GM23338 (cell line): Measurements from ENCODE around the gene SEMA4D. TPM values are rescaled to one million over a fixed set of nuclear protein-coding genes. Genes with fewer than 3 reads are reported as not detected.

Source experiments
- ATAC-seq: fragments of 200-7000 bp; cut with Tn5 transposase; 3 replicates; pipeline ENCODE4 v1.9.1; 2020
- DNase-seq: peaks from one replicate; pipeline ENCODE4 v3.0.0-alpha.2; 2015; ENCODE audit warnings: low spot score
- H2AFZ ChIP-seq: fragments of 200-600 bp; sonication (generic); 2 replicates; pipeline ENCODE4 v1.8.0; 2016; ENCODE audit warnings: antibody characterized with exemption, mild to moderate bottlenecking, moderate library complexity
- H3F3A ChIP-seq: fragments of 200-600 bp; sonication (generic); replicated peaks from 2 replicates; pipeline ENCODE4 v1.8.0; 2017; ENCODE audit warnings: antibody characterized with exemption, mixed run types, low read depth
- H3K27ac ChIP-seq: fragments of 200-600 bp; sonication (generic); 2 replicates; pipeline ENCODE4 v1.6.1; 2016; ENCODE audit warnings: low read depth
- H3K27me3 ChIP-seq: fragments of 200-600 bp; sonication (generic); 2 replicates; pipeline ENCODE4 v1.8.0; 2016; ENCODE audit warnings: mild to moderate bottlenecking, mixed run types, moderate library complexity; ENCODE audit not compliant: insufficient read depth
- H3K36me3 ChIP-seq: fragments of 200-600 bp; sonication (generic); 2 replicates; pipeline ENCODE4 v1.8.0; 2016; ENCODE audit warnings: mild to moderate bottlenecking; ENCODE audit not compliant: insufficient read depth
- H3K4me1 ChIP-seq: fragments of 200-600 bp; sonication (generic); 2 replicates; pipeline ENCODE4 v1.8.0; 2016; ENCODE audit warnings: mild to moderate bottlenecking, moderate library complexity; ENCODE audit not compliant: insufficient read depth
- H3K4me2 ChIP-seq: fragments of 200-600 bp; sonication (generic); 2 replicates; pipeline ENCODE4 v1.7.1; 2017; ENCODE audit warnings: mixed run types
- H3K4me3 ChIP-seq: fragments of 200-600 bp; sonication (generic); 2 replicates; pipeline ENCODE4 v1.6.1; 2016; ENCODE audit warnings: mixed run types
- H3K79me2 ChIP-seq: fragments of 200-600 bp; sonication (generic); replicated peaks from 2 replicates; pipeline ENCODE4 v1.8.0; 2017; ENCODE audit warnings: mild to moderate bottlenecking; ENCODE audit not compliant: insufficient read depth
- H3K9me2 ChIP-seq: fragments of 200-600 bp; sonication (generic); 2 replicates; pipeline ENCODE4 v1.8.0; 2017; ENCODE audit not compliant: insufficient read depth
- H4K20me1 ChIP-seq: fragments of 200-600 bp; sonication (generic); replicated peaks from 2 replicates; pipeline ENCODE4 v1.8.0; 2017; ENCODE audit warnings: mild to moderate bottlenecking; ENCODE audit not compliant: insufficient read depth
- H3K27ac Mint-ChIP-seq: 2 replicates; pipeline ENCODE4 v1.8.0; 2020; ENCODE audit warnings: inconsistent platforms, mild to moderate bottlenecking, moderate library complexity, mixed read lengths
- H3K27me3 Mint-ChIP-seq: 3 replicates; pipeline ENCODE4 v1.8.0; 2022; ENCODE audit warnings: low read depth, mild to moderate bottlenecking, moderate library complexity, mixed read lengths, inconsistent platforms; ENCODE audit not compliant: insufficient read depth, poor library complexity
- H3K36me3 Mint-ChIP-seq: 3 replicates; pipeline ENCODE4 v1.8.0; 2021; ENCODE audit warnings: low read depth, mild to moderate bottlenecking, inconsistent platforms, moderate library complexity, mixed read lengths
- H3K4me1 Mint-ChIP-seq: 3 replicates; pipeline ENCODE4 v1.8.0; 2020; ENCODE audit warnings: mild to moderate bottlenecking, inconsistent platforms, mixed read lengths
- H3K4me3 Mint-ChIP-seq: 3 replicates; pipeline ENCODE4 v1.8.0; 2021; ENCODE audit warnings: moderate library complexity, mild to moderate bottlenecking, inconsistent platforms, mixed read lengths
- H3K9me3 Mint-ChIP-seq: 3 replicates; pipeline ENCODE4 v1.8.0; 2020; ENCODE audit warnings: moderate library complexity, mild to moderate bottlenecking, inconsistent platforms, mixed read lengths
- CREB1 ChIP-seq: fragments of 250-450 bp; sonication (Bioruptor Pico); IDR thresholded peaks from 2 replicates; pipeline ENCODE4 v1.5.0; 2020; ENCODE audit warnings: low read depth, mild to moderate bottlenecking, moderate library complexity
- JUNB ChIP-seq: IDR thresholded peaks from one replicate; pipeline ENCODE4 v1.6.1; 2016; ENCODE audit warnings: antibody characterized with exemption; ENCODE audit not compliant: unreplicated experiment
- NANOG ChIP-seq: IDR thresholded peaks from 2 replicates; pipeline ENCODE4 v1.6.1; 2016; ENCODE audit warnings: antibody characterized with exemption, borderline replicate concordance
- POLR2AphosphoS5 ChIP-seq: IDR thresholded peaks from 2 replicates; pipeline ENCODE4 v1.6.1; 2016; ENCODE audit warnings: antibody characterized with exemption, low read depth
- STAT1 ChIP-seq: IDR thresholded peaks from one replicate; pipeline ENCODE4 v1.6.1; 2016; ENCODE audit warnings: antibody characterized with exemption; ENCODE audit not compliant: unreplicated experiment
- ZNF114 ChIP-seq: fragments of 250-450 bp; sonication (Bioruptor Pico); IDR thresholded peaks from 2 replicates; pipeline ENCODE4 v1.5.0; 2020; ENCODE audit warnings: mild to moderate bottlenecking, moderate library complexity
- ZNF331 ChIP-seq: fragments of 250-450 bp; sonication (Bioruptor Pico); IDR thresholded peaks from 2 replicates; pipeline ENCODE4 v1.5.0; 2020; ENCODE audit warnings: low read depth, mild to moderate bottlenecking, moderate library complexity
- polyA plus RNA-seq: library from polyadenylated mRNA; unstranded; fragments of >200 nt; fragmentation: Nextera tagmentation; extraction: Ambion mirVana; gene quantifications from 2 replicates; pipeline ENCODE4 v1.2.1, GENCODE V29; 2016
- total RNA-seq: library from RNA; depleted of rRNA; stranded (reverse); fragments of >200 nt; shearing (Covaris generic); gene quantifications from 2 replicates; pipeline ENCODE4 v1.2.3, GENCODE V29; 2014
- TF ChIP-seq, protein P1 (sequence below), 2 experiments: fragments of 200-600 bp in 1 of 2; sonication (generic) in 1 of 2; conservative IDR thresholded peaks; 2 replicates each; pipeline versions ENCODE4 v1.5.1 to v1.6.1; 2016 to 2017; ENCODE audit warnings: antibody characterized with exemption in 2 of 2, low read depth in 2 of 2, mild to moderate bottlenecking in 2 of 2, moderate library complexity in 1 of 2
- TF ChIP-seq, protein P2 (sequence below): fragments of 250-450 bp; sonication (Bioruptor Pico); IDR thresholded peaks from 2 replicates; pipeline ENCODE4 v1.5.0; 2020; ENCODE audit warnings: mild to moderate bottlenecking, moderate library complexity

SEMA4D gene
- total and polyA plus RNA-seq, 2 experiments from 2014 or later: 19.3 to 63.0 TPM

DNA sequence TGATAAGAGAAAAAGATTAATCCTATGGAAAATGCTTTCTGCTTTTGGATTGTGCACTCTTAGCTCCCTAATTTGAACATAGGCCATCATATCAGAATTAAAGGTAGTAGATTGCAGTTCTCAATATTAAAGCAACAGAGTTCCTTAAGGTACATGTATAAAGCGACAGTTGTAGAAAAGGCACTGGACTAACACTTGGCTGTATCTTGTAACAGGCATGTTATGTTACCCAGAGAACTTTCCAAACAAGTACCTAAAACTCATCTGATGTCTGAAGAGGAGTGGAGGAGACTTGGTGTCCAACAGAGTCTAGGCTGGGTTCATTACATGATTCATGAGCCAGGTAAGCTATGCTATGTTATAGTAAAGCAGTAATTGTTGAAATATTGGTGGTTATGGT, 183.0 kb downstream of the SEMA4D start:
- TF ChIP-seq STAT1 (no peak), ZNF114 (CRISPR knock-in tag) (no peak)
- Mint-ChIP-seq H3K4me3 (peak overlapping the region; percentile 94), H3K27ac (no peak overlapping the region)

DNA sequence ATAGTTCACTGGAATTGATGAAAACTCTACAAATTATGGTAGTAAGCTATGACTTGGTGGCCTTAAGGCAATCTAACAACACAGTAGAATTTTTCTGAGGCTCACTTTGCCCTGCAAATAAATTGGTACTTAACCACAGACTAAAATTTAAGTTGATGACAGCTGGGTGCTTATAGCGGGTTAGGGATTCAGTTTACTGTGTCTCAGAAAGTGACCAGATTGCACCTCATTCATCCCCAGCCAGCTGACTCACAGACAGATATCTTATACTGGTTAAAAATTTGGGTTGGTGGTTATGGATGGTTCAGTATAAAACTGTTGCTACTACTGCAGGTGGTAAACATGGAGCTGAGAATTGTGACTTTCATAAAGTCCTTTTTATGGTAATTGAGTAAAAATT, 184.1 kb downstream of the SEMA4D start:
- H3K36me3 Mint-ChIP-seq: peaks cover 62% of the 10 kb centered on the region
- Histone ChIP-seq H3K27me3 (no peaks in the 10 kb centered on the region), H3K79me2 (peaks cover 71% of the 10 kb centered on the region), H3K4me3 (peak overlapping the region; percentile 95), H3K36me3 (peaks cover 33% of the 10 kb centered on the region), H3K4me2 (peak overlapping the region; percentile 87), H4K20me1 (peaks cover 29% of the 10 kb centered on the region), H2AFZ (no peak overlapping the region), H3K27ac (peak overlapping the region; percentile 57; the same call in 1 of the 2 replicates), H3F3A (peaks cover 30% of the 10 kb centered on the region), H3K4me1 (peaks cover 23% of the 10 kb centered on the region), H3K9me2 (no peaks in the 10 kb centered on the region)
- ATAC-seq (no peak), DNase-seq (no peak)
- H3K27ac Mint-ChIP-seq: peak overlapping the region; percentile 80
- TF ChIP-seq, protein P1, sequence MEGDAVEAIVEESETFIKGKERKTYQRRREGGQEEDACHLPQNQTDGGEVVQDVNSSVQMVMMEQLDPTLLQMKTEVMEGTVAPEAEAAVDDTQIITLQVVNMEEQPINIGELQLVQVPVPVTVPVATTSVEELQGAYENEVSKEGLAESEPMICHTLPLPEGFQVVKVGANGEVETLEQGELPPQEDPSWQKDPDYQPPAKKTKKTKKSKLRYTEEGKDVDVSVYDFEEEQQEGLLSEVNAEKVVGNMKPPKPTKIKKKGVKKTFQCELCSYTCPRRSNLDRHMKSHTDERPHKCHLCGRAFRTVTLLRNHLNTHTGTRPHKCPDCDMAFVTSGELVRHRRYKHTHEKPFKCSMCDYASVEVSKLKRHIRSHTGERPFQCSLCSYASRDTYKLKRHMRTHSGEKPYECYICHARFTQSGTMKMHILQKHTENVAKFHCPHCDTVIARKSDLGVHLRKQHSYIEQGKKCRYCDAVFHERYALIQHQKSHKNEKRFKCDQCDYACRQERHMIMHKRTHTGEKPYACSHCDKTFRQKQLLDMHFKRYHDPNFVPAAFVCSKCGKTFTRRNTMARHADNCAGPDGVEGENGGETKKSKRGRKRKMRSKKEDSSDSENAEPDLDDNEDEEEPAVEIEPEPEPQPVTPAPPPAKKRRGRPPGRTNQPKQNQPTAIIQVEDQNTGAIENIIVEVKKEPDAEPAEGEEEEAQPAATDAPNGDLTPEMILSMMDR (conservative IDR thresholded peaks at IDR 0.05; ENCODE audit: low read depth in 2 of 2): no peak
- TF ChIP-seq ZNF331 (CRISPR knock-in tag) (no peak), NANOG (no peak), JUNB (no peak), CREB1 (CRISPR knock-in tag) (no peak), ZNF114 (CRISPR knock-in tag) (no peak), STAT1 (no peak), POLR2AphosphoS5 (no peak)
- TF ChIP-seq, protein P2, sequence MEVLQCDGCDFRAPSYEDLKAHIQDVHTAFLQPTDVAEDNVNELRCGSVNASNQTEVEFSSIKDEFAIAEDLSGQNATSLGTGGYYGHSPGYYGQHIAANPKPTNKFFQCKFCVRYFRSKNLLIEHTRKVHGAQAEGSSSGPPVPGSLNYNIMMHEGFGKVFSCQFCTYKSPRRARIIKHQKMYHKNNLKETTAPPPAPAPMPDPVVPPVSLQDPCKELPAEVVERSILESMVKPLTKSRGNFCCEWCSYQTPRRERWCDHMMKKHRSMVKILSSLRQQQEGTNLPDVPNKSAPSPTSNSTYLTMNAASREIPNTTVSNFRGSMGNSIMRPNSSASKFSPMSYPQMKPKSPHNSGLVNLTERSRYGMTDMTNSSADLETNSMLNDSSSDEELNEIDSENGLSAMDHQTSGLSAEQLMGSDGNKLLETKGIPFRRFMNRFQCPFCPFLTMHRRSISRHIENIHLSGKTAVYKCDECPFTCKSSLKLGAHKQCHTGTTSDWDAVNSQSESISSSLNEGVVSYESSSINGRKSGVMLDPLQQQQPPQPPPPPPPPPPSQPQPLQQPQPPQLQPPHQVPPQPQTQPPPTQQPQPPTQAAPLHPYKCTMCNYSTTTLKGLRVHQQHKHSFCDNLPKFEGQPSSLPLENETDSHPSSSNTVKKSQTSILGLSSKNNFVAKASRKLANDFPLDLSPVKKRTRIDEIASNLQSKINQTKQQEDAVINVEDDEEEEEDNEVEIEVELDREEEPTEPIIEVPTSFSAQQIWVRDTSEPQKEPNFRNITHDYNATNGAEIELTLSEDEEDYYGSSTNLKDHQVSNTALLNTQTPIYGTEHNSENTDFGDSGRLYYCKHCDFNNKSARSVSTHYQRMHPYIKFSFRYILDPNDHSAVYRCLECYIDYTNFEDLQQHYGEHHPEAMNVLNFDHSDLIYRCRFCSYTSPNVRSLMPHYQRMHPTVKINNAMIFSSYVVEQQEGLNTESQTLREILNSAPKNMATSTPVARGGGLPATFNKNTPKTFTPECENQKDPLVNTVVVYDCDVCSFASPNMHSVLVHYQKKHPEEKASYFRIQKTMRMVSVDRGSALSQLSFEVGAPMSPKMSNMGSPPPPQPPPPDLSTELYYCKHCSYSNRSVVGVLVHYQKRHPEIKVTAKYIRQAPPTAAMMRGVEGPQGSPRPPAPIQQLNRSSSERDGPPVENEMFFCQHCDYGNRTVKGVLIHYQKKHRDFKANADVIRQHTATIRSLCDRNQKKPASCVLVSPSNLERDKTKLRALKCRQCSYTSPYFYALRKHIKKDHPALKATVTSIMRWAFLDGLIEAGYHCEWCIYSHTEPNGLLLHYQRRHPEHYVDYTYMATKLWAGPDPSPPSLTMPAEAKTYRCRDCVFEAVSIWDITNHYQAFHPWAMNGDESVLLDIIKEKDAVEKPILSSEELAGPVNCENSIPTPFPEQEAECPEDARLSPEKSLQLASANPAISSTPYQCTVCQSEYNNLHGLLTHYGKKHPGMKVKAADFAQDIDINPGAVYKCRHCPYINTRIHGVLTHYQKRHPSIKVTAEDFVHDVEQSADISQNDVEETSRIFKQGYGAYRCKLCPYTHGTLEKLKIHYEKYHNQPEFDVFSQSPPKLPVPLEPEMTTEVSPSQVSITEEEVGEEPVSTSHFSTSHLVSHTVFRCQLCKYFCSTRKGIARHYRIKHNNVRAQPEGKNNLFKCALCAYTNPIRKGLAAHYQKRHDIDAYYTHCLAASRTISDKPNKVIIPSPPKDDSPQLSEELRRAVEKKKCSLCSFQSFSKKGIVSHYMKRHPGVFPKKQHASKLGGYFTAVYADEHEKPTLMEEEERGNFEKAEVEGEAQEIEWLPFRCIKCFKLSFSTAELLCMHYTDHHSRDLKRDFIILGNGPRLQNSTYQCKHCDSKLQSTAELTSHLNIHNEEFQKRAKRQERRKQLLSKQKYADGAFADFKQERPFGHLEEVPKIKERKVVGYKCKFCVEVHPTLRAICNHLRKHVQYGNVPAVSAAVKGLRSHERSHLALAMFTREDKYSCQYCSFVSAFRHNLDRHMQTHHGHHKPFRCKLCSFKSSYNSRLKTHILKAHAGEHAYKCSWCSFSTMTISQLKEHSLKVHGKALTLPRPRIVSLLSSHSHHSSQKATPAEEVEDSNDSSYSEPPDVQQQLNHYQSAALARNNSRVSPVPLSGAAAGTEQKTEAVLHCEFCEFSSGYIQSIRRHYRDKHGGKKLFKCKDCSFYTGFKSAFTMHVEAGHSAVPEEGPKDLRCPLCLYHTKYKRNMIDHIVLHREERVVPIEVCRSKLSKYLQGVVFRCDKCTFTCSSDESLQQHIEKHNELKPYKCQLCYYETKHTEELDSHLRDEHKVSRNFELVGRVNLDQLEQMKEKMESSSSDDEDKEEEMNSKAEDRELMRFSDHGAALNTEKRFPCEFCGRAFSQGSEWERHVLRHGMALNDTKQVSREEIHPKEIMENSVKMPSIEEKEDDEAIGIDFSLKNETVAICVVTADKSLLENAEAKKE (CRISPR knock-in tag): no peak
- peaks cover 39% of the 10 kb centered on the region for H3K4me1 Mint-ChIP-seq
- peaks cover 18% of the 10 kb centered on the region for H3K27me3 Mint-ChIP-seq
- H3K4me3 Mint-ChIP-seq: peak overlapping the region; percentile 94
- H3K9me3 Mint-ChIP-seq: peaks cover 5% of the 10 kb centered on the region; the same call in 1 of the 3 replicates

More for the DNA sequence above, 183.0 kb downstream of the SEMA4D start:
- Mint-ChIP-seq H3K36me3 (peaks cover 68% of the 10 kb centered on the region), H3K9me3 (peaks cover 5% of the 10 kb centered on the region; the same call in 1 of the 3 replicates), H3K27me3 (peaks cover 17% of the 10 kb centered on the region), H3K4me1 (peaks cover 36% of the 10 kb centered on the region)
- Histone ChIP-seq H3K27me3 (no peaks in the 10 kb centered on the region), H3K27ac (peak overlapping the region; percentile 57), H3K4me2 (peak overlapping the region; percentile 87), H3K4me3 (peak overlapping the region; percentile 95), H3K36me3 (peaks cover 33% of the 10 kb centered on the region), H3K9me2 (no peaks in the 10 kb centered on the region), H3F3A (peaks cover 30% of the 10 kb centered on the region), H3K79me2 (peaks cover 70% of the 10 kb centered on the region), H2AFZ (no peak overlapping the region), H3K4me1 (peaks cover 23% of the 10 kb centered on the region; the same call in 1 of the 2 replicates), H4K20me1 (peaks cover 29% of the 10 kb centered on the region)
- DNase-seq (no peak), ATAC-seq (no peak)
